GM23248 (cell line): ENCODE data around the gene SMIM29. TPM values are rescaled to one million over a fixed set of nuclear protein-coding genes. Genes with fewer than 3 reads are reported as not detected.

Experiments used
- DNase-seq: peaks from one replicate; pipeline ENCODE4 v3.0.0-alpha.2; 2015
- H2AFZ ChIP-seq: fragments of 200-600 bp; sonication (generic); 2 replicates; pipeline ENCODE4 v1.6.1; 2016; ENCODE audit warnings: antibody characterized with exemption
- H3F3A ChIP-seq: fragments of 200-600 bp; sonication (generic); 2 replicates; pipeline ENCODE4 v1.6.1; 2016; ENCODE audit warnings: mild to moderate bottlenecking, antibody characterized with exemption, mixed run types; ENCODE audit not compliant: insufficient read depth
- H3K27ac ChIP-seq: fragments of 200-600 bp; sonication (generic); 2 replicates; pipeline ENCODE4 v1.5.1; 2016; ENCODE audit warnings: mild to moderate bottlenecking
- H3K27me3 ChIP-seq: fragments of 200-600 bp; sonication (generic); replicated peaks from 2 replicates; pipeline ENCODE4 v1.6.1; 2016; ENCODE audit warnings: mild to moderate bottlenecking; ENCODE audit not compliant: insufficient read depth
- H3K36me3 ChIP-seq: fragments of 200-600 bp; sonication (generic); 2 replicates; pipeline ENCODE4 v1.6.1; 2016; ENCODE audit warnings: low read depth, mild to moderate bottlenecking
- H3K4me1 ChIP-seq: fragments of 200-600 bp; sonication (generic); 2 replicates; pipeline ENCODE4 v1.6.1; 2016; ENCODE audit warnings: mild to moderate bottlenecking; ENCODE audit not compliant: insufficient read depth
- H3K4me2 ChIP-seq: fragments of 200-600 bp; sonication (generic); one replicate; pipeline ENCODE4 v1.6.1; 2016; ENCODE audit warnings: mild to moderate bottlenecking; ENCODE audit not compliant: unreplicated experiment
- H3K4me3 ChIP-seq: fragments of 200-600 bp; sonication (generic); 2 replicates; pipeline ENCODE4 v1.5.1; 2016; ENCODE audit warnings: mild to moderate bottlenecking
- H3K79me2 ChIP-seq: fragments of 200-600 bp; sonication (generic); 2 replicates; pipeline ENCODE4 v1.6.1; 2016; ENCODE audit warnings: mild to moderate bottlenecking; ENCODE audit not compliant: insufficient read depth
- H3K9ac ChIP-seq: fragments of 200-600 bp; sonication (generic); 2 replicates; pipeline ENCODE4 v1.6.1; 2016; ENCODE audit warnings: mild to moderate bottlenecking
- H3K9me2 ChIP-seq: fragments of 200-600 bp; sonication (generic); 2 replicates; pipeline ENCODE4 v1.6.1; 2016; ENCODE audit warnings: mixed run types, mild to moderate bottlenecking, moderate library complexity; ENCODE audit not compliant: insufficient read depth
- H3K9me3 ChIP-seq: fragments of 200-600 bp; sonication (generic); one replicate; pipeline ENCODE4 v1.6.1; 2017; ENCODE audit warnings: low read depth
- H4K20me1 ChIP-seq: fragments of 200-600 bp; sonication (generic); 2 replicates; pipeline ENCODE4 v1.6.0; 2016; ENCODE audit not compliant: insufficient read depth
- EZH2 ChIP-seq: fragments of 200-600 bp; sonication (generic); IDR thresholded peaks from 2 replicates; pipeline ENCODE4 v1.6.1; 2018; ENCODE audit warnings: antibody characterized with exemption, mild to moderate bottlenecking; ENCODE audit not compliant: insufficient read depth, poor library complexity, severe bottlenecking
- EZH2phosphoT487 ChIP-seq: fragments of 200-600 bp; sonication (generic); IDR thresholded peaks from 2 replicates; pipeline ENCODE4 v1.6.1; 2018; ENCODE audit warnings: antibody characterized with exemption, moderate library complexity, mild to moderate bottlenecking, low read depth; ENCODE audit not compliant: insufficient read depth
- WGBS, 2 experiments: methylation state at CpG; one replicate each; pipeline ENCODE4 v1.1.6; 2015 to 2017; ENCODE audit warnings: low lambda C conversion rate in 2 of 2, low coverage in 1 of 2; ENCODE audit errors: missing lambda C conversion rate in 2 of 2; 5-methylcytosine and 5-hydroxymethylcytosine counted together
- in situ Hi-C: fragments of 300-500 bp; cut with MboI; formaldehyde crosslinking; loops from 2 replicates; pipeline ENCODE4 v1.15.0; 2020
- polyA plus RNA-seq: library from polyadenylated mRNA; unstranded; fragments of >200 nt; fragmentation: Nextera tagmentation; extraction: Ambion mirVana; gene quantifications from 2 replicates; pipeline ENCODE4 v1.2.1, GENCODE V29; 2016
- total RNA-seq: library from RNA; depleted of rRNA; stranded (reverse); fragments of >200 nt; shearing (Covaris generic); gene quantifications from 2 replicates; pipeline ENCODE4 v1.2.3, GENCODE V29; 2014

The SMIM29 gene
- total and polyA plus RNA-seq, 2 experiments from 2014 or later: 35.1 to 55.1 TPM

GRCh38 chr6:34233867-34234266 is 14.9 kb downstream of the SMIM29 start:
- 93 to 95% methylated on average over 7 of the region's 7 CpGs for WGBS, 2 experiments
- TF ChIP-seq EZH2phosphoT487: no peak
- no peak for TF ChIP-seq EZH2
- Histone ChIP-seq H3K36me3 (no peaks in the 10 kb centered on the region), H3K9me3 (no peaks in the 10 kb centered on the region), H3K9ac (no peak overlapping the region), H3K79me2 (peaks cover 14% of the 10 kb centered on the region), H3K4me1 (peaks cover 20% of the 10 kb centered on the region), H3K27me3 (no peaks in the 10 kb centered on the region), H2AFZ (no peak overlapping the region), H3K4me3 (no peak overlapping the region), H4K20me1 (no peaks in the 10 kb centered on the region), H3K27ac (no peak overlapping the region), H3K4me2 (no peak overlapping the region), H3K9me2 (no peaks in the 10 kb centered on the region), H3F3A (peaks cover 24% of the 10 kb centered on the region; the same call in 1 of the 2 replicates)
- in situ Hi-C loops: no loop called here
- no peak for DNase-seq

- peak; percentile 48 for DNase-seq
- Histone ChIP-seq H3K9ac (no peak overlapping the region), H3K4me3 (no peak overlapping the region), H3K4me2 (no peak overlapping the region), H2AFZ (no peak overlapping the region), H3K9me3 (no peaks in the 10 kb centered on the region), H3K79me2 (peaks cover 4% of the 10 kb centered on the region), H3K9me2 (no peaks in the 10 kb centered on the region), H3K4me1 (peaks cover 15% of the 10 kb centered on the region; the same call in 1 of the 2 replicates), H3K27ac (no peak overlapping the region), H3K27me3 (no peaks in the 10 kb centered on the region), H3K36me3 (no peaks in the 10 kb centered on the region), H3F3A (peaks cover 21% of the 10 kb centered on the region; the same call in 1 of the 2 replicates), H4K20me1 (no peaks in the 10 kb centered on the region)
- WGBS, 2 experiments: 77 to 79% methylated on average over 5 of the region's 5 CpGs
- in situ Hi-C loops: no loop called here
- TF ChIP-seq EZH2phosphoT487 (no peak), EZH2 (no peak)
Observed at GRCh38 chr6:34232901-34233300, 15.9 kb downstream of the SMIM29 start.

DNA sequence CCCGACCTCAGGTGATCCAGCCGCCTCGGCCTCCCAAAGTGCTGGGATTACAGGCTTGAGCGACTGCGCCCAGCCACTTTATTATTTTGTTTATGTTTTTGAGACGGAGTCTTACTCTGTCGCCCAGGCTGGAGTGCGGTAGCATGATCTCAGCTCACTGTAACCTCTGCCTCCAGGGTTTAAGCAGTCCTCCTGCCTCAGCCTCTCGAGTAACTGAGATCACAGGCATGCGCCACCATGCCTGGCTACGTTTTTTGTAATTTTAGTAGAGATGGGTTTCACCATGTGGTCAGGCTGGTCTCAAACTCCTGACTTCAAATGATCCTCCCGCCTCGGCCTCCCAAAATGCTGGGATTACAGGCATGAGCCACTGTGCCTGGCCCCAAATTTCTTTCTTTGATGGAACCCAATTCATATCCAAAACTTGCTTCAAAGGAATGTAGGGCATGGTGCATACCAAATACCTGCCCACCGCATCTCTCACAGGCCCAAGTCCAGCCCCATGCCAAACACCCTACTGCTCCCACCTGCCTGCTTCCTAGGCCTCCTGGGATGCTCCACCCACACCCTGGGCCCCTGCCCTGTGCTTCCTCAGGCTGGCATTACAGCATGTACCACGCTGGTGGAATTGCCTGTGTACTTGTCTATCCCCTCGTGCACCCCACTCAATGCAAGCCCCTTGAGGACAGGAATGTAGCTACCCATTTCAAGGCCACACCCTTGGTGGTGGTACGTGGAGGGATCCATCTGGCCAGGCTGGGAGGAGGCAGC is 17.1 kb downstream of the SMIM29 start:
- H3K4me1 ChIP-seq: peaks cover 15% of the 10 kb centered on the region; the same call in 1 of the 2 replicates
- WGBS, 2 experiments: 96 to 97% methylated on average over 17 of the region's 17 CpGs
- H3K36me3 ChIP-seq: no peaks in the 10 kb centered on the region
- no peak overlapping the region for H3K4me2 ChIP-seq
- H3K4me3 ChIP-seq: no peak overlapping the region
- in situ Hi-C loops: no loop called here
- no peaks in the 10 kb centered on the region for H3K9me2 ChIP-seq
- no peaks in the 10 kb centered on the region for H3K27me3 ChIP-seq
- peaks cover 21% of the 10 kb centered on the region; the same call in 1 of the 2 replicates for H3F3A ChIP-seq
- no peak for DNase-seq
- H3K27ac ChIP-seq: no peak overlapping the region
- no peaks in the 10 kb centered on the region for H3K9me3 ChIP-seq
- no peak overlapping the region for H2AFZ ChIP-seq
- H3K79me2 ChIP-seq: no peaks in the 10 kb centered on the region
- no peak overlapping the region for H3K9ac ChIP-seq
- no peaks in the 10 kb centered on the region for H4K20me1 ChIP-seq
- no peak for TF ChIP-seq EZH2phosphoT487
- TF ChIP-seq EZH2: no peak

GRCh38 chr6:34230653-34231371 is 18.0 kb downstream of the SMIM29 start:
- H3F3A ChIP-seq: peaks cover 16% of the 10 kb centered on the region; the same call in 1 of the 2 replicates
- no peaks in the 10 kb centered on the region for H3K9me3 ChIP-seq
- H4K20me1 ChIP-seq: no peaks in the 10 kb centered on the region
- no peak overlapping the region for H2AFZ ChIP-seq
- in situ Hi-C loops: no loop called here
- TF ChIP-seq EZH2 (no peak), EZH2phosphoT487 (no peak)
- no peaks in the 10 kb centered on the region for H3K9me2 ChIP-seq
- no peak overlapping the region for H3K9ac ChIP-seq
- no peak overlapping the region for H3K4me3 ChIP-seq
- no peak overlapping the region for H3K27ac ChIP-seq
- H3K4me1 ChIP-seq: peaks cover 8% of the 10 kb centered on the region; the same call in 1 of the 2 replicates
- H3K79me2 ChIP-seq: no peaks in the 10 kb centered on the region
- 95 to 96% methylated on average over 5 of the region's 5 CpGs for WGBS, 2 experiments
- peak; percentile 29 for DNase-seq
- H3K27me3 ChIP-seq: no peaks in the 10 kb centered on the region
- no peak overlapping the region for H3K4me2 ChIP-seq
- H3K36me3 ChIP-seq: no peaks in the 10 kb centered on the region
